CD4-positive, alpha-beta T cell treated with Interferon gamma for 1 hour (primary cell): Measurements from ENCODE around the gene C8G.

Source experiments
- DNase-seq: peaks from one replicate; pipeline ENCODE4 v3.0.0-alpha.2; 2020

Gene C8G

GRCh38 chr9:136942112-136942880 is 2.7 kb upstream of the C8G start:
- DNase-seq, result no peak

- DNase-seq, result no peak
Measured at GRCh38 chr9:136942881-136943230, 2.2 kb upstream of the C8G start.

- DNase-seq, result peak; percentile 8
Measured at GRCh38 chr9:136943291-136944211, 1.5 kb upstream of the C8G start.

- no peak for DNase-seq
Measured at GRCh38 chr9:136944212-136944518, 878 bp upstream of the C8G start.

GRCh38 chr9:136945333-136946227 is 537 bp downstream of the C8G start:
- DNase-seq, result no peak

- no peak for DNase-seq
Measured at GRCh38 chr9:136946228-136947027, 1.4 kb downstream of the C8G start.

- DNase-seq, result no peak
Measured at GRCh38 chr9:136947028-136947891, 2.2 kb downstream of the C8G start.

- DNase-seq, result no peak
Measured at GRCh38 chr9:136947955-136948510, 3.0 kb downstream of the C8G start.

- no peak for DNase-seq
Measured at GRCh38 chr9:136949239-136949816, 4.3 kb downstream of the C8G start.

- peak; percentile 95 for DNase-seq
Measured at GRCh38 chr9:136949817-136950655, 5.0 kb downstream of the C8G start.

GRCh38 chr9:136950656-136951276 is 5.7 kb downstream of the C8G start:
- no peak for DNase-seq

GRCh38 chr9:136951541-136952320 is 6.7 kb downstream of the C8G start, which contains the start of gene LCN12:
Gene LCN12, plus strand, starts transcription at chr9:136952273. Its CDS starts 55 bp downstream, at chr9:136952328.
- no peak for DNase-seq

- DNase-seq, result no peak
Measured at GRCh38 chr9:136952321-136952850, 7.3 kb downstream of the C8G start.

- DNase-seq, result no peak
Measured at GRCh38 chr9:136952876-136953770, 8.1 kb downstream of the C8G start.

GRCh38 chr9:136953771-136954269 is 8.8 kb downstream of the C8G start:
- no peak for DNase-seq

- no peak for DNase-seq
Measured at GRCh38 chr9:136954270-136955083, 9.4 kb downstream of the C8G start.
